K562 (cell line): ENCODE measurements around the gene NPEPPS. TPM values are rescaled to one million over a fixed set of nuclear protein-coding genes. Genes with fewer than 3 reads are reported as not detected.

Experiments used
- NRF1 ChIP-seq, 2 experiments: fragments of 450-650 bp; IDR thresholded peaks in 1 of 2; conservative IDR thresholded peaks in 1 of 2; 2 replicates each; pipeline ENCODE4 v1.6.1; 2014; ENCODE audit warnings: mild to moderate bottlenecking in 2 of 2
- polyA plus RNA-seq, 8 experiments: library from polyadenylated mRNA; depleted of rRNA in 4 of 8; stranded (reverse) in 5 of 8; unstranded in 3 of 8; fragments of >200 nt; fragmentation: Nextera tagmentation in 2 of 8; fragmentation: Illumina TruSeq in 1 of 8; extraction: Ambion mirVana in 2 of 8; extraction: Trizol in 1 of 8; gene quantifications; 2 replicates each; pipeline versions ENCODE4 v1.2.1 to v1.2.3, GENCODE V29; 2011 to 2014; ENCODE audit warnings: inconsistent platforms in 1 of 8, missing spikeins in 1 of 8
- total RNA-seq, 7 experiments: library from RNA; depleted of rRNA in 6 of 7; stranded (reverse); fragments of >200 nt in 6 of 7; fragmentation: Illumina TruSeq in 2 of 7; extraction: Trizol in 2 of 7; gene quantifications; 2 replicates each; pipeline versions ENCODE4 v1.2.1 to v1.2.3, GENCODE V29; 2011 to 2021; ENCODE audit warnings: low replicate concordance in 1 of 7
- TF ChIP-seq, protein P1 (sequence below): fragments of 450-650 bp; IDR thresholded peaks from 2 replicates; pipeline ENCODE4 v1.6.1; 2016; ENCODE audit warnings: low read depth

The NPEPPS gene
- total and polyA plus RNA-seq, 9 of the 15 experiments (the other 6 are each of a cell fraction or from before 2014, with no cell fraction given) = 21.4 to 108 (median 46.0) TPM

DNA sequence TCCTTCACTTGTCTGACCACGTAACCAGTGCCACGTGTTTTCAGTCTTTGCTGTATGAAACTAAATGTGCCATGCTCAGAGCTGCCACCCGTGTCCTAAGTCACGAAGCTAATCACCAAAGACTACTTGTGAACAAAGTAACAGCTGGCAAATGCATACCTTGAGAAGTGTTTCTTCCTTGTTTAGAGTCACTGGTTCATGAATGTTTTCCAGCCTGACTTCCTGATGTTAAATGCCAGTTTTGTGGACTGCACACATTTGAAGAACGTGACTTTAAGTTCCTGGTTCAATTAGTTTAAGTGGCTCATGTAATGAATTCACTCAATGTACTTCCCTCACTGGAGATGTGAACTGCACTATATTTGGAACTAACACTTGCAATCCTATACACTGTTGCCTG, 98.9 kb downstream of the NPEPPS start (continued):
- TF ChIP-seq, protein P1, sequence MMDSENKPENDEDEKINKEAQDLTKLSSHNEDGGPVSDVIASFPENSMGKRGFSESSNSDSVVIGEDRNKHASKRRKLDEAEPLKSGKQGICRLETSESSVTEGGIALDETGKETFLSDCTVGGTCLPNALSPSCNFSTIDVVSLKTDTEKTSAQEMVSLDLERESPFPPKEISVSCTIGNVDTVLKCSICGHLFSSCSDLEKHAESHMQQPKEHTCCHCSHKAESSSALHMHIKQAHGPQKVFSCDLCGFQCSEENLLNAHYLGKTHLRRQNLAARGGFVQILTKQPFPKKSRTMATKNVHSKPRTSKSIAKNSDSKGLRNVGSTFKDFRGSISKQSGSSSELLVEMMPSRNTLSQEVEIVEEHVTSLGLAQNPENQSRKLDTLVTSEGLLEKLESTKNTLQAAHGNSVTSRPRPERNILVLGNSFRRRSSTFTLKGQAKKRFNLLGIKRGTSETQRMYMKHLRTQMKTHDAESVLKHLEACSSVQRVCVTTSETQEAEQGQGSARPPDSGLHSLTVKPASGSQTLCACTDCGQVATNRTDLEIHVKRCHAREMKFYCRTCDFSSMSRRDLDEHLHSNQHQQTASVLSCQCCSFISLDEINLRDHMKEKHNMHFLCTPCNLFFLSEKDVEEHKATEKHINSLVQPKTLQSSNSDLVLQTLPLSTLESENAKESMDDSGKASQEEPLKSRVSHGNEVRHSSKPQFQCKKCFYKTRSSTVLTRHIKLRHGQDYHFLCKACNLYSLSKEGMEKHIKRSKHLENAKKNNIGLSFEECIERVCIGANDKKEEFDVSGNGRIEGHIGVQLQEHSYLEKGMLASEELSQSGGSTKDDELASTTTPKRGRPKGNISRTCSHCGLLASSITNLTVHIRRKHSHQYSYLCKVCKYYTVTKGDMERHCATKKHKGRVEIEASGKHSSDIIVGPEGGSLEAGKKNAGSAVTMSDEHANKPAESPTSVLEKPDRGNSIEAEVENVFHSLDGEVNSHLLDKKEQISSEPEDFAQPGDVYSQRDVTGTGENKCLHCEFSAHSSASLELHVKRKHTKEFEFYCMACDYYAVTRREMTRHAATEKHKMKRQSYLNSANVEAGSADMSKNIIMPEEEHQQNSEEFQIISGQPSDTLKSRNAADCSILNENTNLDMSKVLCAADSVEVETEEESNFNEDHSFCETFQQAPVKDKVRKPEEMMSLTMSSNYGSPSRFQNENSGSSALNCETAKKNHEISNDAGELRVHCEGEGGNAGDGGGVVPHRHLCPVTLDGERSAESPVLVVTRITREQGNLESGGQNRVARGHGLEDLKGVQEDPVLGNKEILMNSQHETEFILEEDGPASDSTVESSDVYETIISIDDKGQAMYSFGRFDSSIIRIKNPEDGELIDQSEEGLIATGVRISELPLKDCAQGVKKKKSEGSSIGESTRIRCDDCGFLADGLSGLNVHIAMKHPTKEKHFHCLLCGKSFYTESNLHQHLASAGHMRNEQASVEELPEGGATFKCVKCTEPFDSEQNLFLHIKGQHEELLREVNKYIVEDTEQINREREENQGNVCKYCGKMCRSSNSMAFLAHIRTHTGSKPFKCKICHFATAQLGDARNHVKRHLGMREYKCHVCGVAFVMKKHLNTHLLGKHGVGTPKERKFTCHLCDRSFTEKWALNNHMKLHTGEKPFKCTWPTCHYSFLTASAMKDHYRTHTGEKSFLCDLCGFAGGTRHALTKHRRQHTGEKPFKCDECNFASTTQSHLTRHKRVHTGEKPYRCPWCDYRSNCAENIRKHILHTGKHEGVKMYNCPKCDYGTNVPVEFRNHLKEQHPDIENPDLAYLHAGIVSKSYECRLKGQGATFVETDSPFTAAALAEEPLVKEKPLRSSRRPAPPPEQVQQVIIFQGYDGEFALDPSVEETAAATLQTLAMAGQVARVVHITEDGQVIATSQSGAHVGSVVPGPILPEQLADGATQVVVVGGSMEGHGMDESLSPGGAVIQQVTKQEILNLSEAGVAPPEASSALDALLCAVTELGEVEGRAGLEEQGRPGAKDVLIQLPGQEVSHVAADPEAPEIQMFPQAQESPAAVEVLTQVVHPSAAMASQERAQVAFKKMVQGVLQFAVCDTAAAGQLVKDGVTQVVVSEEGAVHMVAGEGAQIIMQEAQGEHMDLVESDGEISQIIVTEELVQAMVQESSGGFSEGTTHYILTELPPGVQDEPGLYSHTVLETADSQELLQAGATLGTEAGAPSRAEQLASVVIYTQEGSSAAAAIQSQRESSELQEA = no peak
- no peak for TF ChIP-seq NRF1 (conservative IDR thresholded peaks at IDR 0.05 in 1 of 2, IDR thresholded peaks at IDR 0.05 in 1 of 2)
